Skeletal muscle tissue (tissue), 4 donors: Measurements from ENCODE around the gene SLC35F1. TPM values are rescaled to one million over a fixed set of nuclear protein-coding genes. Genes with fewer than 3 reads are reported as not detected.
A peak's percentile ranks its signal among the peaks of the same experiment; 100 is the strongest.

ENCODE experiments used
- H3K27ac ChIP-seq: one replicate; pipeline ENCODE4 v1.7.0; 2013; ENCODE audit warnings: mild to moderate bottlenecking, low read depth, low read length, inconsistent platforms
- H3K27me3 ChIP-seq, 3 donors: one replicate each; pipeline ENCODE4 v1.7.0; 2013; ENCODE audit warnings: low read length in 3 of 3; ENCODE audit not compliant: control insufficient read depth in 3 of 3, insufficient read depth in 3 of 3
- H3K36me3 ChIP-seq, 3 donors: one replicate each; pipeline ENCODE4 v1.7.0; 2013; ENCODE audit warnings: low read length in 3 of 3; ENCODE audit not compliant: control insufficient read depth in 3 of 3, insufficient read depth in 3 of 3
- H3K4me1 ChIP-seq, 3 donors: one replicate each; pipeline ENCODE4 v1.7.0; 2013; ENCODE audit warnings: low read length in 3 of 3, mild to moderate bottlenecking in 3 of 3; ENCODE audit not compliant: control insufficient read depth in 3 of 3, insufficient read depth in 3 of 3
- H3K4me3 ChIP-seq, 3 donors: one replicate each; pipeline ENCODE4 v1.7.0; 2013; ENCODE audit warnings: low read length in 3 of 3
- H3K9ac ChIP-seq, 3 donors: one replicate each; pipeline ENCODE4 v1.7.0; 2013; ENCODE audit warnings: low read length in 3 of 3, mild to moderate bottlenecking in 3 of 3, moderate library complexity in 2 of 3, low read depth in 1 of 3
- H3K9me3 ChIP-seq, 3 donors: one replicate each; pipeline ENCODE4 v1.7.0; 2013; ENCODE audit warnings: low read length in 3 of 3; ENCODE audit not compliant: control insufficient read depth in 3 of 3
- total RNA-seq: library from RNA; depleted of rRNA; stranded (reverse); fragments of >200 nt; gene quantifications from one replicate; pipeline ENCODE4 v1.2.3, GENCODE V29; 2014
- donor health status: Osteomylitis.

SLC35F1 gene
- total RNA-seq, 1 donor from 2014 or later = 3.1 TPM

- peaks cover 22 to 28% (median 25%) of the 10 kb centered on the region in 3 donors for H3K27me3 ChIP-seq
Observed at GRCh38 chr6:117908246-117909068, 1.4 kb downstream of the SLC35F1 start.

GRCh38 chr6:117909638-117910037 is 2.6 kb downstream of the SLC35F1 start:
- Histone ChIP-seq H3K27me3 (peaks cover 21 to 27% (median 22%) of the 10 kb centered on the region in 3 donors), H3K4me1 (peaks cover 0 to 12% (median 7%) of the 10 kb centered on the region in 3 donors), H3K4me3 (no peak overlapping the region), H3K27ac (no peak overlapping the region), H3K9me3 (no peaks in the 10 kb centered on the region), H3K36me3 (no peaks in the 10 kb centered on the region), H3K9ac (no peak overlapping the region)

More at GRCh38 chr6:117908246-117909068, 1.4 kb downstream of the SLC35F1 start:
- Histone ChIP-seq H3K27ac (no peak overlapping the region), H3K9ac (no peak overlapping the region), H3K4me1 (peaks cover 0 to 12% (median 7%) of the 10 kb centered on the region in 3 donors), H3K36me3 (no peaks in the 10 kb centered on the region), H3K4me3 (peak overlapping the region; percentile 14 to 55 (median 54)), H3K9me3 (no peaks in the 10 kb centered on the region)

DNA sequence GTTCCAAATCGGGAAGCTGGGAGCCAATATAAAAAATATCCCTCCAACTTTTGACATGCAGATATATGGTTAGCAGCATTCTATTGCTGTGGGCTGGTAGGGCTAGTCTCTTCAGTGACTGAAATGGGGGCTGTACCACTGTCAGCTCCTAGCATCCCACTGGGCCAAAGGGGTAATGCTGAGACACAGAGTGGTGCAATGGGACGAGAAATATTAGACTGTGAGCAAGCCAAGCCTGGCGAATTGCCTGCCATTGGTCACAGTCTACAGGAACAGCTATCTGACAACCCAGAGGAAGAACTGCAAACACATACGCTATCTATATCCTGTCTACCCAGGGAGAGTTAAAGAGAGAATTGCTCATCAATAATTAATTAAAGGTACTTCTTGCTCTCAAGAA is 3.5 kb downstream of the SLC35F1 start:
- no peak overlapping the region for H3K4me3 ChIP-seq
- no peaks in the 10 kb centered on the region for H3K9me3 ChIP-seq
- H3K9ac ChIP-seq = no peak overlapping the region
- no peak overlapping the region for H3K27ac ChIP-seq
- no peaks in the 10 kb centered on the region for H3K36me3 ChIP-seq
- H3K27me3 ChIP-seq = peaks cover 12 to 19% (median 16%) of the 10 kb centered on the region in 3 donors
- peaks cover 0 to 12% (median 7%) of the 10 kb centered on the region in 3 donors for H3K4me1 ChIP-seq

- H3K9ac ChIP-seq = no peak overlapping the region
- H3K4me3 ChIP-seq = no peak overlapping the region
Observed at GRCh38 chr6:117911150-117911549, 4.1 kb downstream of the SLC35F1 start.

GRCh38 chr6:117911660-117912059 is 4.6 kb downstream of the SLC35F1 start:
- H3K4me3 ChIP-seq = no peak overlapping the region
- H3K4me1 ChIP-seq = peaks cover 0 to 7% (median 7%) of the 10 kb centered on the region in 3 donors
- peaks cover 10 to 13% (median 11%) of the 10 kb centered on the region in 3 donors for H3K27me3 ChIP-seq
- H3K36me3 ChIP-seq = no peaks in the 10 kb centered on the region
- H3K27ac ChIP-seq = no peak overlapping the region
- H3K9me3 ChIP-seq = no peaks in the 10 kb centered on the region
- H3K9ac ChIP-seq = no peak overlapping the region

More at GRCh38 chr6:117911150-117911549, 4.1 kb downstream of the SLC35F1 start:
- H3K27me3 ChIP-seq = peaks cover 11 to 17% (median 13%) of the 10 kb centered on the region in 3 donors
- H3K4me1 ChIP-seq = peaks cover 0 to 12% (median 7%) of the 10 kb centered on the region in 3 donors
- H3K36me3 ChIP-seq = no peaks in the 10 kb centered on the region
- no peak overlapping the region for H3K27ac ChIP-seq
- H3K9me3 ChIP-seq = no peaks in the 10 kb centered on the region

DNA sequence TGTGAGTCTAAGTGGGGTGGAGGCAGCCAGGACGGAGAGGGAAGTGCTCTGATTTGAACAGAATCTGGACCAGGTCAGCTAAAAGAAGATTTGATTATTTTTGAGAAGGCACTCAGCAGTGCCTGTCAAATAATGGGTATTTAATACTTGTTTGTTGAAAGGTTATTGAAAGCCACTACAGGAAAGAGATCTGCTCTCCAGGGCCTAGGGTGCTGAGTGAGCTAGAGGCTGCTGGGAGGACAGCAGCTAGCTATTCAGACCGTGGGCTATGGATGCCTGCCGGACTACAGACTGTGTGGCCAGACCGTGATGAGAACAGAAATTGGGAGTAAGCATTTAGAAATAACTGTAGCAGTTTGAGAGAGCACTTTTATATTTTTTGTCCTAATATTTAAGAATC is 8.8 kb downstream of the SLC35F1 start:
- no peak overlapping the region for H3K4me3 ChIP-seq
- H3K4me1 ChIP-seq = peaks cover 0 to 2% (median 0%) of the 10 kb centered on the region in 3 donors
- H3K27ac ChIP-seq = no peak overlapping the region
- peaks cover 6 to 25% (median 19%) of the 10 kb centered on the region in 3 donors for H3K27me3 ChIP-seq
- H3K36me3 ChIP-seq = no peaks in the 10 kb centered on the region
- no peaks in the 10 kb centered on the region for H3K9me3 ChIP-seq
- no peak overlapping the region for H3K9ac ChIP-seq

DNA sequence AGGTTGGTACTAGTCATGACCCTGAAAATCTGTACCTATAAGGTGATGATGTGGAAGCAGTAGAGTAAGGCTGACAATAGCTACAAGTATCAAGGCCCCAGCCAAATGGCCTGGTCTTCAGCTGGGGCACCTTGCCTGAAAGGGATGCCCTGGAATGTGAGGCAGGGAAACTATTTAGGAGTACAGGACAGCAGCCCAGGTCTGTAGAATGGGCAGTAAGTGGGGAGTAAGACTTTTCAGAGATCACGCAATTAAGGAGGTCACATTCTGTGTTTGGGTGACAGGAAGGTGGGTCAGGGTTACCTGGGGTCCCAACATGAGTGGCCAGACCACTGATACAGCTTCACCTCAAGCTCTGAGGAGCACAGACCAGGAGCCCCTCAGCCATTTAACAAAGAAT is 9.4 kb downstream of the SLC35F1 start:
- H3K36me3 ChIP-seq = no peaks in the 10 kb centered on the region
- no peak overlapping the region for H3K27ac ChIP-seq
- H3K9me3 ChIP-seq = no peaks in the 10 kb centered on the region
- peaks cover 6 to 27% (median 19%) of the 10 kb centered on the region in 3 donors for H3K27me3 ChIP-seq
- no peak overlapping the region for H3K9ac ChIP-seq
- peaks cover 0 to 2% (median 0%) of the 10 kb centered on the region in 3 donors for H3K4me1 ChIP-seq
- no peak overlapping the region for H3K4me3 ChIP-seq

DNA sequence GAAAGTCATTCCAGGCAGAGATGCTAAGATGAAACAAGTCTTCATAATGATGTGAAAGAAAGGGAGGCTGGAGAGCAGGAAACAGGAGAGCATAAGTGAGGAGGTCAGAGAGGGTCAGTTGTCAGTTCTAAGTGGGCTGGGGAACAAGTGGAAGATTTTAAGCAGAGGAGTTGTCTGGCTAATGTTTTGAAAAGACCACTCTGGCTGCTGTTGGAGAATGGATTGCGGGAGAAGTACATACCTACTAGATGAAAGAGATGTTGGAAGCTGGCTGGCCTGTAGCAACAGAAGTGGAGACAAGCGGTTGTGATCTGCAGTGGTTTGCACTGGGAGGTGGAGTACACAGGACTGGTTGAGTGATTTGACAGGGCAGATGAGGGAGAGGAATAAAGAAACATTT is 10.1 kb downstream of the SLC35F1 start:
- H3K9ac ChIP-seq = no peak overlapping the region
- H3K36me3 ChIP-seq = no peaks in the 10 kb centered on the region
- peaks cover 6 to 30% (median 19%) of the 10 kb centered on the region in 3 donors for H3K27me3 ChIP-seq
- H3K4me1 ChIP-seq = peaks cover 0 to 2% (median 0%) of the 10 kb centered on the region in 3 donors
- no peak overlapping the region for H3K27ac ChIP-seq
- H3K9me3 ChIP-seq = no peaks in the 10 kb centered on the region
- no peak overlapping the region for H3K4me3 ChIP-seq

DNA sequence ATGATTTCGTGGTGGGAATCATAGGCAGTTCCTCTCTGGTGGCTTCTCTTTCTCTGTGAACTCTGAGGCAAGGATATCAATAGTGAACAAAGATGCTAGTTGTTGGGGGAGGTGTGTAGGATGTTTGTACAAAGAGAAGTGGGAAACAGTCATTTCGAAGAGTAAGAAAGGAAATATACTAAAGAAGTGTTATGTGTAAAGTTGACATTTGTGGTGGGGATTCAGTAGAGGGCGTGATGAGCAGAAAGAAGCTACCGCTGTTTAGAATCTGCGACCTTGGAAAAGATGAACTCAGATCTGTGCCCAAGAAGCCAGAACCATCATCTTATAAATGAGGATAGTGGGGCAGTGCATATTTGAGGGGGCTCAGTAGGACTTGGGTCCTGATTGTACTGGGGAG is 11.4 kb downstream of the SLC35F1 start:
- H3K4me1 ChIP-seq = peaks cover 0 to 2% (median 0%) of the 10 kb centered on the region in 3 donors
- peaks cover 6 to 30% (median 19%) of the 10 kb centered on the region in 3 donors for H3K27me3 ChIP-seq
- no peak overlapping the region for H3K27ac ChIP-seq

DNA sequence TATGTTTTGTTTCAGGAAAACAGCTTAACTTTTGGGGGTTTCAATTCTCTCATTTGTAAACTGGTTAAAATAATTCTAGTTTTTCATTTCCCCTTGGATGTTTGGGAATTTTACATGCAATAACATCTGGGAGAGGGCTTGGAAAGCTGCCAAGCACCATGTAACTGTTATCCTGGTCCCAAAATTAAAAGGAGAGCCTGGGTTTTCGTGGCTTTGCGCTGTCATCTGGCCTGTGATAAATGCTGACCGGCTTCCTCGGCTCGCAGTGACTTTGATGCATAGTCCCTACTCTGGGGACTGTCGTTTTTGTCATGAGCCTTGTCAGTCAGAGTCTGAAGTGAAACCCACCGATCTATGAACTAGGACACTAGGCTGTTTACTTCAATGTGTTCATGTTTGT is 12.2 kb downstream of the SLC35F1 start:
- Histone ChIP-seq H3K4me3 (no peak overlapping the region), H3K27me3 (peaks cover 6 to 30% (median 19%) of the 10 kb centered on the region in 3 donors)

More for the DNA sequence above, 11.4 kb downstream of the SLC35F1 start:
- H3K9me3 ChIP-seq = no peaks in the 10 kb centered on the region
- no peak overlapping the region for H3K4me3 ChIP-seq
- H3K36me3 ChIP-seq = no peaks in the 10 kb centered on the region
- no peak overlapping the region for H3K9ac ChIP-seq

More for the DNA sequence above, 12.2 kb downstream of the SLC35F1 start:
- no peak overlapping the region for H3K27ac ChIP-seq
- H3K9ac ChIP-seq = no peak overlapping the region
- peaks cover 0 to 2% (median 0%) of the 10 kb centered on the region in 3 donors for H3K4me1 ChIP-seq
- no peaks in the 10 kb centered on the region for H3K36me3 ChIP-seq
- H3K9me3 ChIP-seq = no peaks in the 10 kb centered on the region
